ENCODE data around the gene TYMS. TPM values are rescaled to one million over a fixed set of nuclear protein-coding genes. Genes with fewer than 3 reads are reported as not detected.
"Not testable (repeated sequence)": the region's sequence is repeated elsewhere in the genome, so short reads cannot be mapped to it uniquely, and the experiment has no call there.

Gene TYMS
- total RNA-seq, 1 donor from 2014 or later, result 40.5 TPM

DNA sequence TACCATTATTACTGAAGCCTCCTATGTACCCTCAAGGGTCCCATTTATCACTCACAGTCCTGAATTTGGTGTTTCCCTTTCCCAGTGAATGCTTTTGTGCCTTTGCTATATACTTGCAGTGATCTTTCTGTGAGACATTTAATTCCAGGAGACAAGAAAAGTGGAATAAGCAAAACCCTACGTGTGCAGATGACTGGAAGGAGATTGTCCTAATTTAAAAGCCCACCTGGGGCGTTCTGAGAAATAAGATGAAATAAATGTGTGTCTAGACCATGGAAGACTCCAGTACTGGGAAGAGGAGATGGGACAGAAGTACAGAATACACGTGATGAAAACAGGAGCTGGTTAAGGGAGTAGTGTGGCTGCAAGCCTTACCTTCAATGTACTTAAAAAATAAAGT, 19.3 kb downstream of the TYMS start:
- no peak for DNase-seq (ENCODE audit: extremely low read depth, low read depth, low spot score)

- no peak for DNase-seq (ENCODE audit: extremely low read depth, low read depth, low spot score)
Measured at GRCh38 chr18:677145-677544, 19.7 kb downstream of the TYMS start.

- no peak for DNase-seq (ENCODE audit: extremely low read depth, low read depth, low spot score)
Measured at GRCh38 chr18:677951-678381, 20.5 kb downstream of the TYMS start.

DNA sequence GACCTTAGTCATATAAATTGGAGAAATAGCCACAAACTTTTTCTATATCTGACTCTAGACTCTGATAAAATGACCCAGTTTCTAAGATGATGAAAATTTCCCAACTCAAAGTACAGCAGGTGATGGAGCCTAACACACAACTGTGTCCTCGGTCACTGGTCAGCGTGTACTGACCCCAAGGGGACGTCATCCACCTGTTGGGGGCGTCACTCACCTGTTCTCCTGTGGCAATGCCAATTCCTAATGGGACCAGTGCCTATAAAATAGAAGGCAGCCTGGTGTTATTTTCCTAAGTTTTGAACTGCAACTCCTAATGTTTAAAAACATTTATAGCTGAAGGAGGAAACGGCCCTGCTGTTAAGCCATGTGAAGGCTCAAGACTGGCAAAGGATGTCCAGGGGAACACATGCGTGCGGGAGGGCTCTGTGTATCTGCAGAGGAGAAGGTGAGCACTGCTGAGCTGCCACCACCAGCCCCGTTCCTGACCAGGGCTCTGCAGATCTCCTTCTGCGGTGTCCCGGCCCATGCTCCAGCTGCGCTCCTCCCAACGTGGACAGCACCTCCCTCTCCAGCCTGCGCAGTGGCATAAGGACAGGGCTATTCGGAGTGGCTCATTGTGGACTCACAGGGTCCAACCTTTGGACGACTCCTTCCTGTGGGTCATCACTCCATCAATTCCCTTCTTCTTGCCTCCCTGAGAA, 21.2 kb downstream of the TYMS start:
- no peak for DNase-seq (ENCODE audit: extremely low read depth, low read depth, low spot score)

- no peak for DNase-seq (ENCODE audit: extremely low read depth, low read depth, low spot score)
Measured at GRCh38 chr18:679516-679915, 22.1 kb downstream of the TYMS start.

GRCh38 chr18:680392-680791, 22.9 kb downstream of the TYMS start:
- DNase-seq (ENCODE audit: extremely low read depth, low read depth, low spot score), result no peak

GRCh38 chr18:681985-682384, 24.5 kb downstream of the TYMS start:
- DNase-seq (ENCODE audit: extremely low read depth, low read depth, low spot score), result no peak

DNA sequence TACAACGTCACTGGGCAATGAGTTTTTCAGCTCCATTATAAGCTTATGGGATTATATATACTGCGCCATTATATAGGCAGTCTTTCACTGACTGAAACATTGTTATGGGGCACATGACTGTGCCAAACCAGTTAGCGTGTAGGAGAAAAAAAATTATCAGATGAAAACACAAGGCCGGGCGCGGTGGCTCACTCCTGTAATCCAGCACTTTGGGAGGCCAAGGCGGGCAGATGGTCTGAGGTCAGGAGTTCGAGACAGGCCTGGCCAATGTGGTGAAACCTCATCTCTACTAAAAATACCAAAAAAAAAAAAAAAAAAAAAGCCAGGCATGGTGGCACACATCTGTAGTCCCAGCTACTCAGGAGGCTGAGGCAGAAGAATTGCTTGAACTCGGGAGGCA, 25.0 kb downstream of the TYMS start:
- DNase-seq (ENCODE audit: extremely low read depth, low read depth, low spot score), result not testable (repeated sequence)

- no peak for DNase-seq (ENCODE audit: extremely low read depth, low read depth, low spot score)
Measured at GRCh38 chr18:682833-683232, 25.4 kb downstream of the TYMS start.

GRCh38 chr18:683531-683930, 26.1 kb downstream of the TYMS start:
- DNase-seq (ENCODE audit: extremely low read depth, low read depth, low spot score), result no peak

DNA sequence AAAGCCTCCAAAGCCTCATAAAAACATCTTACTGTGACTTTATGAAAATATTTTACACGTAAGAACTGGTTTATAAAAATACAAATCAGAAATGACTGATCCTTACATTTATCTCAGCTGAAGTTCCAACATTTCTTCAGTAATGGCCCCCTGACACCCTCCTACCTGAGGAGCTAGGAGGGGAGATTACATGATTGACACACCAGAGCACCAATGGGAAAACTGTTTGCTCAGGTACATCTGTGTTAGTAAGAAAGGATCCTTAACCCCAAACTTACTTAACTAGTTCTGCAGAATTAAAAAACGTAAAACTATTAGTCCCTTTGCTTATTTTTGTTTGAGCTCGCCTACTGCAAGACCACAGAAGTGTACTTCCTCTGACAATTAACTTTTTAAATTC, 28.0 kb downstream of the TYMS start:
- no peak for DNase-seq (ENCODE audit: extremely low read depth, low read depth, low spot score)

DNA sequence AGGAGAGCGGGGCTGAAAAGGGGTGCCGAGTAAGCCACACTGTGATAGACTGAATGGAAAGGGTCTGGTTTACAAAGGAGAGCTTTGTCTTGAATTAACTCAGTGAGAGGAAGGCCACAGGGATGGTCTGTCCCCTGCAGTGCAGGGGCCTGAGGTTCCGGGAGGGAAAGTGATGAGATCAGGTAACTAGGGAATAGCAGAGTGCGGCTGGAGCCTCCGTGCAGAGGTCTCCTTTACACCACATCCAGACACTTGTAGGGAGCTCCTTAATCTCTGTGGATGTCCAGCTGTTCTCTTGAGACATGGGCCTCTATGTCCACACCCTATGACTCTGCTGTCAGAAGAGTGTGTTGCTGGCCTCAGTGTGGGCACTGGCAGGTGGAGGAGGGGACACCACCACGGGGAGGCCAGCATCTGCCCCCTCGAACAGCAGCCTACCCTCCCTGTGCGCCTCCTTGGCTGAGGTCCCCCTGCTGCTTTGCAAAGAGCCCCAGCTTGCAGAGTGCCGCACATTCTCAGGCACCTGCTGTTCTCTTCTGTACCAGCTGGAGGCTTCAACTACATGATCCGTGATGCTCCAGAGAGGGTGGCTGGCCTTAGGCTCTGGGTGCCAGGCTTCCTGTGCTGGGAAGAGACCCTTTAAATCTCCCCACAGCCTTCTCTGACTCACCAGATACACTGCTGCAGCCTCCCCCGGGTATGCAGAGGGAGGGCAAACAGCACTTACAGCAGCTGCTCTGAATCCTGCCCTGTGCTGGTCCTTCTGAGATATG, 29.1 kb downstream of the TYMS start:
- no peak for DNase-seq (ENCODE audit: extremely low read depth, low read depth, low spot score)

DNA sequence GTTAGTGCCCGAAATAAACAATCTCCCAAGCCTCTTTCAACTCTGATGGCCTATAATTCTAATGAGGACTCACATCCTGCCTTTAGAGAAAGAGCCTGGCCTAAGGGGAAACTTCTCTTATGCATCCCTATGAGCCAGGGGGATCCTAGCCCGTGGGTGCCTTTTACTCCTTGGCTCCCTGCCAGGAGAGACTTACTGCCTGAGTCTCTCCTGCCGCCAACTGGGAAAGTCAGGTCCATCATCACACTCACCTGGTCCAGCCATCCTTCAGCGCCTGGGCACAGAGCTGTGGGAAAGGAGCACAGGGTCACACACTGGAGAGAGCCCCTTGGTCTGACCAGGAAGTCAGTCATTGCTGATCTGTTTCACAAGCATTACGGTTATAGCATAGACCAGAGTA, 30.9 kb downstream of the TYMS start:
- DNase-seq (ENCODE audit: extremely low read depth, low read depth, low spot score), result no peak

DNA sequence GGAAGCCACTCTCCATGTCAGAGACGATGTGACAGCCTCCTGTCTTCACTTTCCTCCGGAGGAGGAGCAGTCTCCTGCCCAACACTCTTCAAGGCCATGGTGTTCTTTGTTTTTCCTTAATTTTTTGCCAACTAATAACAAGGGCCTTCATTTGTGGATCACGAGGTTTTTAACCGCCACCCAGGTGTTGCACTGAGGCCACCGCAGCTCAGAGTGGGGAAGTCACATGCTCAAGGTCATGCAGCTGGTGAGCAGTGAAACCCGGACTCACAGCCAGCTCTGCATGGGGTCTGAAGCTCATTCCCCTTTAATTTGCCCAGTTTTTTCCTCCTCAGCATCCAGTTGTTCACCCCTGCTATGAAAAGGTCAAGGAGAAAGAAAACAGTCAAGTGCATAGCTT, 35.4 kb downstream of the TYMS start:
- no peak for DNase-seq (ENCODE audit: extremely low read depth, low read depth, low spot score)

- no peak for DNase-seq (ENCODE audit: extremely low read depth, low read depth, low spot score)
Measured at GRCh38 chr18:693466-694187, 36.2 kb downstream of the TYMS start.

GRCh38 chr18:697012-697411, 39.6 kb downstream of the TYMS start:
- no peak for DNase-seq (ENCODE audit: extremely low read depth, low read depth, low spot score)

GRCh38 chr18:697800-698199, 40.3 kb downstream of the TYMS start:
- DNase-seq (ENCODE audit: extremely low read depth, low read depth, low spot score), result no peak

DNA sequence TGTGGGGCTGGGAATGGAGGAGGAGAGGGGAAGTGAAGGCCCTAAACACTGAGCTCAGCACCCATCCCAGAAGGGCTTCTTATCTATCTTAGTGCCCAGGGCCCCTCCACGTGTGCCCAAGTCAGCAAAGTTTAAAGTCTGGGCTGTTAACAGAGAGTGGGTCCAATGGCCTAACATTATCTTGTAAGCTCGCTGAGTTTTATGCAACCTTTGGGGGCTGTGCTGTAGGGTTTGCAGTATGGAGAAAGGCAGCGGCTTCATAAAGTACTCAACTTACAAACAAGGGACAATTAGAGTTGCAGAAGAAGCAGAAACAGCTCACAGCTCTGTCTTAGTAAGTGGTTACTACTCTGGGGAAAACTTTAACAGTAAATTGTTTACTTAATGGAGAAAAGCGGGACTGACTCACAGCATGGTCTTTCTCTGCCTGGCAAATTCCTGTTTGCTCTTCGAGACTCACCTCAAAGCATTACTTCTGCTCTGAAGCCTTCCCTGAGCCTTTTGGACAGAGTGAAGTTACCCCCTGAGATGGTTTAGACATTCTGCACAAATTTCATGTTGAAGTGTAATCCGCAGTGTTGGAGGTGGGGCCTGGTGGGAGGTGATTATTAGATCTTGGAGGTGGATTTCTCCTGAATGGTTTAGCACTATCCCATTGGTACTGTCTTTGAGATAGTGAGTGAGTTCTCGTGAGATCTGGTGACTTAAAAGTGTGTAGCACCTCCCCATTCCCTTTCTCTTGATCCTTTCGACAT, 45.9 kb downstream of the TYMS start:
- DNase-seq (ENCODE audit: extremely low read depth, low read depth, low spot score), result no peak

DNA sequence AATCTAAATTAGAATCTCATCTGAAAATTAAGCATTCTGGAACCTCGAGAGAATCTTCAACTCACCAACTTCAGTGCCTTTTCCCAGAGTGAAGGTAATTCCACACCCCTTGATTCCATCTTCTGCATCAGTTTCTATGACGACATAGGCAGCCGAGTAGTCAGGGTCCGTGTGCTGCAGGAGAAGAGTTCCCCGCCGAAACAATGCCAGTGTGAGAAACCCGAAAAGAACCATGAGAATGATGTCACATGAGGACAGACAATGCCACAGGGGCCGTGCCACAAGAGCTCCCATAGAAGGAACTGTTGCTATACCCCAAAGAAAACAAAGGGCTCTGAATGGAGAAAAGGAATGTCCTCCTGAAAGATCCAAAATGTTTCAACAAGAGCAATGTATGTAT, 49.0 kb downstream of the TYMS start:
- DNase-seq (ENCODE audit: extremely low read depth, low read depth, low spot score), result no peak

- no peak for DNase-seq (ENCODE audit: extremely low read depth, low read depth, low spot score)
Measured at GRCh38 chr18:708096-708495, 50.6 kb downstream of the TYMS start.

- DNase-seq (ENCODE audit: extremely low read depth, low read depth, low spot score), result no peak
Measured at GRCh38 chr18:709771-710170, 52.3 kb downstream of the TYMS start.
